ENCODE measurements around the gene TOM1.

Gene TOM1

DNA sequence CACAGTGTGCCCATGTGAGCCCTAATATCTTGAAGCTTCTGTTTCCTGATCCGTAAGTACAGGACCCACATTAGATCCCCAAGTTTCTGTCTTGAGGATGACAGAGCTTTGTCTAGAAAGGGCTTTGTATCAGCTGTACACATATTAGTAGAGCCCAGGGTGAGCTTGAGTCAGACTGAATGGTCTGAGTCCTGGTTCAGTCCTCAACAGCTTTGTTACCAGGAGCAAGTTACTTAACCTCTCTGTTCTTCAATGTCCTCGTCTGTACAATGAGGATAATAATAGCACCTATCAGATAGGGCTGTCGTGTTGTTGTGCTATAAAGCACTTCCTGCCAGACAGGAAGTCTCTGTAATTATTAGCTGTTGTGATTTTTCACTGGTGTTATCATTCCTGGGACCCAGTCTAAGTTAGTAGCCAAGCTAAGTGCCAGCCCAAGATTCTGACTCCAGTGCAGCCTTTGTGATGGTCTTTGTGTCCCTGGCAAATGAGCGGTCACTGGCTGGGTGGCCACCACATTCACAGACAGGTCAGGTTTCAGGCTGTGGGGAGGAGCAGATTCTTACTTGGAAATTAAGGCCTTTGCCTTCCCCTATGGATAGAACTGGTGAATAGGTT lies 6.8 kb downstream of the TOM1 start:
- in situ Hi-C loops (cut with MboI; ENCODE audit: low sequenced_read_pairs), result no loop called here

DNA sequence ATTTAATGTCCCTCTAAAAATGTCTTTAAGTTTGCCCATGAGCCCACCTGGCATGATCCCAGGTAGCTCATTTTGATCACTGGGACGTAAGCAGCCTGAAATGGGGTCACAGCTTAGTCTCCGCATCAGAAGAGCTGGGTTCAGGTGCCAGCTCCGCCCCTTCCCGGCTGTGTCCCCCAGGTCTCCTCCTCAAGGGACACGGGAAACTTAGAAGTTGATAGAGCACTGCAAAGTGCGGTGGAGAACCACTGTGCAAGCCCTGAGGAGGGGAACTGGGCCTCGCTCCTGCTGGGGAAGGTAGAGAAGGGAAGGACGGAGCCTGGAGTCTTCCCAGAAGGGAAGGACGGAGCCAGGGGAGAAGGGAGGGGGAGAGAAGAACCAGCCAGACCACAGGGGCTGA lies 7.7 kb downstream of the TOM1 start:
- in situ Hi-C loops (cut with MboI; ENCODE audit: low sequenced_read_pairs), result no loop called here

DNA sequence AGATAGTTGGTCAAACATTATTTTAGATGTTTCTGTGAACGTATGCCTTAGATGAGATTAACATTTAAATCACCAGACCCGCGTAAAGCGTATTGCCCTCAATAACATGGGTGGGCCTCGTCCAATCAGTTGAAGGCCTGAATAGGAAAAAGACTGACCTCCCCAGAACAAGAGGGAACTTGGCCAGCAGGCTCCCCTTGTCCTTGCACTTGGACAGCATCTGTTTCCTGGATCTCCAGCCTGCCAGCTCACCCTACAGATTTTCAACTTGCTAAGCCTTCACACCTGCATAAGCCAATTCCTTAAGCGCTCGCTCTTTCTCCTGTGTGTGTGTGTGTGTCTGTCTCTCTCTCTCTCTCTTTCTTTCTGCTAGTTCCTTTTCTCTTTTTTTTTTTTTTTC lies 8.2 kb downstream of the TOM1 start:
- in situ Hi-C loops (cut with MboI; ENCODE audit: low sequenced_read_pairs), result no loop called here

DNA sequence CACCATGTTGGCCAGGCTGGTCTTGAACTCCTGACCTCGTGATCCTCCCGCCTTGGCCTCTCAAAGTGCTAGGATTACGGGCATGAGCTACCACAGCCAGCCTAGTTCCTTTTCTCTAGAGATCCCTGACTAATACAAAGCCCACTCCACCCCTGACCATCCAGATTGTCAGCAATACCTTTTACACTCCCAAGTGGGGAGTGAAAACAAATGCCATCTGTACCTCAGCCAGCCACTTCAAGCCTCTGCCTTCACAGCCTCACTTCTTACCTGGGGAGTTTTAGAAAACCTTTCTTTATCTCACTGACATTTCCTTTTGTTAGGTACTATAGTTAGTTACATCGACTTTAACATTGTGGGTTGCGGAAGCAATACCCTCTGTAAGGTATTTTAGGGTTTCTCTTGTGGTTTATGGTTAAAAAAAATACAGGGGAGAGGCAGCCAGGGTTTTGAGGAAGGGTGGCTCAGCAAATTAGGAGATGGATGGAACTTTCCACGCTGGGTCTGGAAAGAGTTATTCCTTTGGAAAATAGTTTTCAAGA lies 8.9 kb downstream of the TOM1 start:
- in situ Hi-C loops (cut with MboI; ENCODE audit: low sequenced_read_pairs), result no loop called here

DNA sequence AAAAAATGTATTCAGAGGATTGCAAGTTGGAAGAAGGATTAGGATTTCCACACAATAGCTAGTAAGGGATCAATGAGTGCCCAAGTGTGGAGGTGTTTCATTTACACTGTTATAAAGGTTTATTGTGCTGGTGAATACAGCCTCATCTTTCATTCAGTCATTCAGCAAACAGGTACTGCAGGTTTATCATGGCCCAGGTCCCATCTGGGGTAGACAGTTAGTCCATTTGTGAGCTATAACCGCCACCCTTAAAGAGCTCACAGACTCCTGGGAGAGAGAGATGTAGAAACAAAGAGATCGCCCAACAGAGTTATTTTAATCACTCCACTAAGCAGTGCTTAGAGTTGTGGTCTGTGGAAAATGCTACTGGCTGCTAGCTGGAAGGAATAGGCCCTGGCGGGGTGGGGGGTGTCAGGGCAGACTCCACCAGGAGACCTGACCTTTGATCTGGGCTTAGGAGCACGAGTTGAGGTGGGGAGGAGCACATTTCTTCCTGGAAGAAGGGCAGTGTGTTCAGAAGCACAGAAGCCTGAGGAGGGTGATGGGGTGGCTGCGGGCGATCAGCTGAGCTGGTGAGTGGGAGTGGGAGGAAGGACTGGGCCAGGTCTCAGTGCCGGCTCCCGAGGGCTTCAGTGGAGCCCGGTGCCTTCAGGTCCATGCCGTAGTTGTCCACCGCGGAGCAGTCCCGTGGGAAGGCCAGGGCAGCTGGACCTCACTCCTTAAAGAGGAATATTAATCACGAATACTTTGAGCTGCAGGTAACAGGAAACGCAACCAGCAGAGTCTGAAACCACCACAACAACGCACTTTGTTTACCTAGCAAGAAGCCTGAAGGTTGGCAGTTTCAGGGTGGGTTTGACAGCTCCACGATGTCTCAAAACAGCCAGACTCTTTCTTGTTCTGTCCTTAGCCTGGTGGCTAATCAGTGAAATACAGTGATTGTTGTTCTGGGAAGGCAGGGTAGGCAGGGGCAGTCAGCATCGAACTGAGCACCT lies 11.2 kb downstream of the TOM1 start:
- in situ Hi-C loops (cut with MboI; ENCODE audit: low sequenced_read_pairs), result no loop called here

DNA sequence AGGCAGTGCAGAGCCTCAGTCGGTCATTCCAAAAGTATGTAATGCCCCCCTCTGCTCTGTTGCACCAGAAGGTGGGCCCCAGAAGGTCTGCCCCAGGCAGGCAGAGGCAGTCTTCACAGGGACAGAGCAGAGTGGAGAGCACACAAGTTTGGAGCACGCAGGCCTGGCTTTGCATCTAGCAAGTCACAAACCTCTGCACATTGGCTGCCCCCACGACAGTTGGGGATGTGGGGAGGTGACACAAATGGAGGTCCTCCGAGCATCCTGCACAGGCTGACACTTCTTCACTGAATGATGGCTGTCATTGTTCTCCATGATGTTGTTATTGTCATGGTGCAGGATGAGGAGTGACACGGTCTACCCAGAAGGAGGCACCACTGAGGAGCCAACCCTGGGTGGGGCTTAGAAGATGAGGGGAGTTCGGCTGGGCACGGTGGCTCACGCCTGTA lies 11.9 kb downstream of the TOM1 start:
- in situ Hi-C loops (cut with MboI; ENCODE audit: low sequenced_read_pairs), result no loop called here

DNA sequence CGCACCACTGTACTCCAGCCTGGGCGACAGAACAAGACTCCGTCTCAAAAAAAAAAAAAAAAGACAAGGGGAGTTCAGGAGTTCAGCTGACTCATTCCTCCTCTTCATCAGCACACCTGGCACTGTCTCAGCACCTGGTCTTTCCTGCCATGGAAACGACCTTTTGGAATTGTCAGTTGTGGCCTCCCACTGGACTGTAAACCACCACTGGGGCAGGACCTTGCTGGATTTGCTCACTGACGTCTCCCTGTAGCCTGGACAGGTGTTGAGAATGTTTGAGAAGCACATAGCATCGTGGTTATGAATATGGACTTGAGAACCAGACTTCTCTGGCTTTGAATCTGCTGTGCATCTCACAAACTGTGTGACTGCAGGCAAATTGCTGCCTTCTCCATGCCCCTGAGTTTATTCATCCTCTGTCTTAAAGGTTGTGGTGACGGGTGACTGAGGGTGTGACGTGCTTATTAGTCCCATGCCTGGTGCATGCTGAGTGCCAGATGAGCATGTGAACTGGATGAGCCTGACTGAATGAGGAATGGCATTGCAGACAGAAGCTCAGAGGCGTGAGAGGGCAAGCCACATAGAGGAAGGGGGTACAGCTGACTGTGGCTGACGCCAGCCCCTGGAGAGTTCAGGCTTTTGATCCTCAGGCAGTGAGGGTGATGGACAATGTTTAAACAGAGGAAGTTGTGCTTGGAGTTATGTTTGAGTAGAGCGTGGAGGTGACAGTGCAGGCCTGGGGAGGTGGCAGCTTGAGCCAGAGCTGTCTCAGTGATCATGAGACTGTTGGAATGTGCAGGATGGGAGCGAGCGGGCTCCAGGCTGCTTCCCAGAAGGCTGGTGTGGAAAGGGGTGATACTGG lies 12.7 kb downstream of the TOM1 start:
- in situ Hi-C loops (cut with MboI; ENCODE audit: low sequenced_read_pairs), result no loop called here

DNA sequence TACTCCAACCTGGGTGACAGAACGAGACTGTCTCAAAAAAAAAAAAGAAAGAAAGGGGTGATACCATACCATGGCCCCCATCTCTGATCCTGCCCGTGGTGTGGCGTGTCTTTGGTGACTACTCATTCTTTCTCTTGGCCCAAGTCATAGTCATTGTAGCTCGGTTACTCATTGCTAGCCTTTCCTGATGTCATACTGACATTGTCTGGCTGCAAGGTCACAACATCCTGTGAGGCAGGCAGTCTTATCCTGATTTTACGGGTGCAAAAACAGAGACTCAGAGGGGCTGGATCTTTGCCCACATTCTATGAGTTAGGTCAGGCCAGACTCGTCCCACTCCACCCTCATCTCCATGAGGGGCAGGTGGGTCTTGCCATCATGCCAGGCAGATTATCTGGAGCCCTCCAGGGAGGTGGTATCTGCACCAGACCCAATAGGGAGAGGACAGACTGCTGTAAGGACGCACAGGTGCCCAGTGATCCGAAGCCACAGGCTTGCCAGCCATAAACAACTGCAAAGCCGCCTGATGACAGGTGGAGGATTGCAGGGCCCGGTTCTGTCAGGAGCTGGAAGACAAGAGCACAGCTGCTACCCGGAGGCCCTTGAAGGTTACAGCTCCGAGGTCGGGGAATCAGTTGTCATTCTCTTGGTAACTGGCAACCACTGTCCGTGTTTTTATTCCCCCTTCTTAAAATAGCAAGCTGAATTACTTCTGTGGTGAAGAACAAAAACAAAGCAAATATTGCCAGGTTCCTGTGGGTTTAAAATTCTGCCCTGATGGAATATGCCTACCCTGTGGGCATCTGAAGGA lies 13.8 kb downstream of the TOM1 start:
- in situ Hi-C loops (cut with MboI; ENCODE audit: low sequenced_read_pairs), result no loop called here

DNA sequence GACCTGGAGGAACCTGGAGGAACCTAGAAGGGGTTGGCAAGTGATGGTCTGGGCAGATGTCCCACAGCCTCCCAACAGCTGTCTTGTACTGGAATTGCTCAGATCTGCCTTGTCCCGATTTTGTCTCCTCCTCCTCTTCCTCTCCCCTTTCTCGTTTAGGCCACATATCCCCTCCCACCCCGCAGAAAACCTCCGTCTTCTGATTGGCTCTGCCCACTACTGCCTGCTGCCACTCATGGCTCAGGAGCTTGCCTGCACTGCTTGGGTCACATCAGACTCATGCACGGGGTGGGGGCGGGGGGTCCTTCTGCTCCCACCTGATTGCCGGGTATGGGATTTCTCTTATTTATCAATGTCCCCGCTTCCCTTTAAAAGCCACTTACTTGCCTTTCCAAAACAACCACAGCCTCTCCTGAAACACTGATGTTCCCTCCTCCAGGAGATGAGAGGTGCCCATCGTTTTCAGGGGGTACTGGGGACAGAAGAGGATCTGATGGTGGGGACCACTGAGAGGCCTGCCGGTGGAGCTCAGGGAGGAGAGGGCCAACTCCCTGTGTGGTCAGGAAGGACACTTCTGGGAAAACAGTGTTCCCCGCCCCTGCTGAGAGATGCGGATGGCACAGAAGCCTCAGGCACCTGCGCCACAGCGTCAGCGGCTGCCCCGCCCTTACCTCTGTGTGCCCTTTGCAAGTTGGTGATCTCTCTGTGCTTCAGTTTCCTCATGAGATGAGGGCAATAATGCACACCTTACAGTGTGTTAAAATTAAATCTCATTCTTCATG lies 14.7 kb downstream of the TOM1 start:
- in situ Hi-C loops (cut with MboI; ENCODE audit: low sequenced_read_pairs), result no loop called here

DNA sequence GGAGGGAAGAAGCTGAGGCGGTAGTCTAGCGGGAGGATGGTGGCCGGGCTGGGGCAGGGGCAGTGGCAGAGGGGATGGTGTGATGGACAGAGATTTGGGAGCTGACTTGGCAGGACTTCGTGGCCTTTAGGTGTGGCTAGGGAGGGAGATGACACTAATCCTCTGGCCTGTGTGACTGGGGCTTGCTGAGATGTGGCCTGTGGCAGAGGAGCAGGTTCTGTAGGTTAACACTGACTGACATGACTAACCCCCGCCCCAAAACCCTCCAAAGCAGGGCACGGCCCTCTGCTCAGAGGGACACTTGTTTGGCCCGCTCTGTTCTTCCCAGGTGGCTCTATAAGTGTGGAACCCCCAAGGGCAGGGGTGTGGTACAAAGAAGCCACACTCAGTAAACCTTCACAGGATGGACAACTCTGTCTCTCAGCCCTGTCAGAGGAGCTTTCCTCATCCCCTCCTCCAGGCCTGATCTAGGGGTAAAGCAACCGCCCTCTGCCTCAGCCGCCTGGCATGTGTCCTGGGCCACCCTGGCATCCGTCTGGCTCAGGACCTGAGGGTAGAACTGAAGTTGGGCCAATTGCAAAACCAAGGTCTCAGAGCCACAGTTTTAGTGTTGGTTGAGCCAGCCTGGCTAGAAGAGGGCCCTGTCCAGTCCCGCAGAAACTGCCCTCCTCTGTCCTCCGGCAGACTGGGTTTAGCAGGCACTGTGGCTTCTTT lies 15.6 kb downstream of the TOM1 start:
- in situ Hi-C loops (cut with MboI; ENCODE audit: low sequenced_read_pairs), result no loop called here

DNA sequence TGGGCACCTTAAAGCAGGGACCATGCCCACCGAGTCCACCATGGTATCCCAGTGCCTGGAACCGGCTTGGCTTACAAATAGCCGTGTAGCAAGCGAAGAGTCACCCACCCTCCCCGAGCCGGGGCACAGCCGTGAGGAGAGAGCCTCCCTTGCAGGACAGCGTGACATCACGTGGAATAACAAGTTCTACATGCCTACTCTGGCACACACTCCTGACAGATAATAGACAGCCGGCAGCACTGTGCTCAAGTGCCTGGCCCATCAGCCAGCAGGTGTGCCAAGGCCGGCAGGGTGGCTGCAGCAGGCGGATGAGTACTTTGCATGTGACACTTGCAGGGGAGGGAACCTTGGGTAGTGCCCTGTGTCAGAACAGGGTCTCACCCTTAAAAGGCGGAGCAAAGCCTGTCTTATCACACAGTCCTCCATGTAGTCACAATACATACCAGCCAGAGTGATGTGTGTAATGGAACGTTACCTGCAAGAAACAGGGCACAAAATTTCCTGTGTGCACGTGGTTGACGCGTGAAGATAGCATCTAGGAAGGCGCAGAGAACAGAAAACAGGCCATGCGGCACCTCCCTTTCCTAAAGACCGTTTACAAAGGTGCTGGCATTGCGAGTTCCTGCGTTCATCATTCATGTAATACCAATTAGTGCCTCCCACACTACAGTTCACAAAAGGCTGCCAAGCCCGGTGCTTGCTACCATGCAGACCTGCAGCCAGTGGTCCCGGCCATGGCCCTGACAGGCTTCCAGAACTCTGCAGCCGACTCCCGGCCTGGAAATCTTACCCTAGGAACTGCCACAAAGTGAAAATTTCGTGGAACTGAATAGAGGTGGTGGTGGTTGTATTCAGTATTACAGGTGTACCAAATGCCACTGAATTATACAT lies 16.4 kb downstream of the TOM1 start:
- in situ Hi-C loops (cut with MboI; ENCODE audit: low sequenced_read_pairs), result no loop called here

DNA sequence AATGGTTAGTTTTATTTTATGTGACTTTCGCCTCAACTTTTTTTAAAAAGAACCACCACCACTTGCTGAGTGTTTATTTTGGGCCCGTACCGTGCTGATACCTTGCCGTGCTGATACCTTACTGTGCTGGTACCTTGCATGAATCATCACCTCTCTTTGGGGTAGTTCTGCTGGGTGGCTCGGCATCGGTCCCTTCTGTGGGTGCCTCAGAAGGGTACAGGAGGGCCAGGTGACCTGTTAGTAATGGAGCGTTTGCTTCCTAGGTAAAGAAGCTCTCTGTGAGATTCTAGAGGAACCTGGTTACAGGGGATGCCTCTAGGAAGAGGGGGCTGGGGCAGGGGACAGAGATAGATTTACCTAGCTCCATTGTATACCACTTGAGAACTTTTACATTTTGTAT lies 17.1 kb downstream of the TOM1 start:
- in situ Hi-C loops (cut with MboI; ENCODE audit: low sequenced_read_pairs), result no loop called here

DNA sequence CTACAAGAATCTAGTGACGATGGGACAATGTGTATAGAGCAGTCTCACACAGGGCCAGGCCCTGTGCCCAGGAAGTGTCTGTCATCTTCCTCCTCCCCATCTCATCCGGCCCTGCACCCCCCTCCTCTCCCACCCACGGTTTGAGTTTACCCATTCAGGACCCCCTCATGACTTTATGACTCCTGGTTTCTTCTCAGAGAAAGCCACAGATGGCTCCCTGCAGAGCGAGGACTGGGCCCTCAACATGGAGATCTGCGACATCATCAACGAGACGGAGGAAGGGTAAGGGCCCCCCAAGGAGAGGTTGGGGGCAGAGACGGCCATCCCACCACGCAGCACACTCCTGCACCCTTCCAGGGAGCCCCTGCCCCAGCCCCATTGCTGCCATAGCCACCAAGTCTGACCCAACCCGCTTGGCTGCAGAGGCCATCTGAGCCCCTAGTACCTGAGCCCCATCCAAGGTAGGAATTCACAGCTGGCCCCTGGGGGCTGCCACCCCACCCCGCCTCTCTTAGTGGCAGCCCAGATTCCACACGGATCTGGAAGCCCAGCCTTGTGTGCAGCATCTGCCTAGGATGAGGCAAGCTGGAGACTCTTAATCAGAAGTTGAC lies 18.1 kb downstream of the TOM1 start:
- in situ Hi-C loops (cut with MboI; ENCODE audit: low sequenced_read_pairs), result no loop called here

DNA sequence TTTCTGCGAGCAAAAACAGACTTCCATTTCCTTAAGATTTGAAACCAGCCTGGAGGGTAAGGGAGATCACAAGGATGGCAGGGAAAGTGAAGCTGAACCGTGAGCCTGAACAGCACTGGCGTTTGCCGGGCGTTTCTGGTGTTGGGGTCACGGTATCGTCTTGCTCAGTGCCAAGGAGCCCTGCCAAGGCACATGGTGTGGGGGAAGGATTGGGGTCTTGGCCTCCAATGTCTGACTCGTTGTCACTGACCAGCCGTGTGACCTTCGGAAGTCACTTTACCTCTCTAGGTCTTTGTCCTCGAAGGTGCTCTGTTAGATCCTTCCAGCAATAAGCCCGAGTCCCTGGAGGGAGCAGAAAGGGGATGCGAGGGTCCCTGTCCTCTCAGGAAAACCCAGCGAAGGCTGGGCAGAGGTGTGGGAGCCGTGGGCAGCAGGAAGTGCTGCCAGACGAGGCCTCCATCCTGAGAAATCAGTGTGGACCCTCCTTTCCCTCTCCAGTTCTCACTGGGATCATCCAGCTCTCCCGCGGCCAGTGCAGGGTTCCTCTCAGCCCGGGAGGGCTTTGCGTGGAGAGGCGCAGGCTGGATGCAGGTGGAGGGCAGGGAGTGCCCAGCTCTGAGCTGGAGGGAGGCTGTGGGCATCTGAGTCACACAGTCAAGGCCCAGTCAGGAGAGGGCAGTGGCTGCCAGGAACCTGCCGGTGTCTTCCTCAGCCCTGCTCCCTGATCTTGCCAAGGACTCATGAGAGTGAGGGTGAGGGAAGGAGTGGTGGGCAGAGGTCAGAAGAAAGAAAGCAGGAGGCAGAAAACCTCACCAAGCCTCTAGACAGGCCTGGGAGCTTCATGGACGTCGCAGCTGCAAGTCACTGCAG lies 18.9 kb downstream of the TOM1 start:
- in situ Hi-C loops (cut with MboI; ENCODE audit: low sequenced_read_pairs), result no loop called here

DNA sequence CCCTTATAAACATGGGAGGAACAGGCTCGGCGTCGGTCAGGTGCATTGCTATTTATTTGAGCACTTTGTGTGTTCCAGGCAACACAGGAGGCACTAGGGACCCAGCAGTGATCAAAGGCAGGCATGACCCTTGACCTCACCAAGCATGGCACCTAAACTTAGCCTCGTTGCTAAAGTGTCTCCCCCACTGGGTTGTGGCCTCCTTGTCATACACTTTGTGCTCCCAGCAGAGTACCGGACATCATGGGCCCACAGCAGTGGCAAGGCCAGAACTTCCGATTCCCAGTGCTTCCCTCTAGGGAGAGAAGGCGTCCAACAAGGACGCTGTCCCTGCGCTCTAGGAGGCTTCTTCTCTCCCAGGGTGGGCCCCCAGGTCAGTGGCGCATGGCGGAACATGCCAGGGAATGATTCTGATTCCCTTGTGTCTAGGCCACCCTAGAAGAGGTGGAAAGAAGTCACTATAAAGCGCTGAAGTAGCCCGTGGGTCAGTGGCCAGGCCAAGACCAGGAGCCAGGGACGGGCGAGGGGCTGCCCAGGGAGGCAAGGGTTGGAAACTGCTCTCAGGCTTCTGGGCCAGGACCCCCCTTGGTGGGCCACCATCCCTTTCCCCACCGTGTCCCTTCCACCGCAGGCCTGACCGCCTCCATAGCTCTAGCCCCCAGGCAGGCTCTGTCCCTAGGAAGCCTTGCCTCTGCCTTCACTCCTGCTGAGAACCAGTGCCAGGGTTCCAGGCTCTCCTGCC lies 19.7 kb downstream of the TOM1 start:
- in situ Hi-C loops (cut with MboI; ENCODE audit: low sequenced_read_pairs), result no loop called here

DNA sequence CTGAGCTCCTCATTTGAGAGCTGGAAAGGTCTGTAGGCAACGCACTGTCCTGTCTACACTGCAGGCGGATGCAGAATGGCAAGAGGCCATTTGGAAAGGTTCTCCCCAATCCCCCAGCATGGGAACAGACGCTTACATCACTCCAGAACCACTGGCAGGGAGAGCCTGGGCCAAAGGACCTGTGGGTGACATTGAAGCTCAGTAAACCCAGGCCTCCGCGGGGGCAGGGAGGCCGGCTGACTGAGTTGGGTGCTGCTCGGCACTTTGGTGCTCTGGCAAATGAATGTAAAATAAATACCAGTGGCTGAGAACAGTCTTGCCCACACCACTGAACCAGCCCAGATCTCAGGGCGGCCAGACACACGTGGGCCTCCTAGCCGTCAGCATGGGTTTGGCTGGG lies 22.4 kb downstream of the TOM1 start:
- in situ Hi-C loops (cut with MboI; ENCODE audit: low sequenced_read_pairs), result no loop called here
